HepG2 (cell line): ENCODE data around the gene MYEOV. TPM values are rescaled to one million over a fixed set of nuclear protein-coding genes. Genes with fewer than 3 reads are reported as not detected.

Source experiments
- BRCA1 ChIP-seq: sonication (generic); formaldehyde crosslinking; IDR thresholded peaks from 2 replicates; pipeline ENCODE4 v1.4.0; 2020; ENCODE audit warnings: missing genetic modification reagents
- CENPX ChIP-seq: sonication (generic); formaldehyde crosslinking; IDR thresholded peaks from 2 replicates; pipeline ENCODE4 v1.9.0; 2021; ENCODE audit warnings: mild to moderate bottlenecking, missing genetic modification reagents, moderate library complexity
- HDAC6 ChIP-seq: fragments of 200-600 bp; sonication (generic); IDR thresholded peaks from 2 replicates; pipeline ENCODE4 v1.7.0; 2017; ENCODE audit warnings: mild to moderate bottlenecking, antibody characterized with exemption, low read length, low read depth
- PHF8 ChIP-seq: sonication (generic); formaldehyde crosslinking; IDR thresholded peaks from 2 replicates; pipeline ENCODE4 v1.5.0; 2020; ENCODE audit warnings: missing genetic modification reagents
- ZNF296 ChIP-seq: sonication (generic); formaldehyde crosslinking; conservative IDR thresholded peaks from 2 replicates; pipeline ENCODE4 v1.5.0; 2020; ENCODE audit warnings: mild to moderate bottlenecking, missing genetic modification reagents
- ZNF510 ChIP-seq: sonication (generic); formaldehyde crosslinking; IDR thresholded peaks from 2 replicates; pipeline ENCODE4 v1.4.0; 2020; ENCODE audit warnings: low read depth, mild to moderate bottlenecking, missing genetic modification reagents
- polyA plus RNA-seq, 8 experiments: library from polyadenylated mRNA; depleted of rRNA in 3 of 8; stranded (reverse) in 7 of 8; unstranded in 1 of 8; fragments of >200 nt; fragmentation: Illumina TruSeq in 4 of 8; extraction: Trizol in 4 of 8; gene quantifications; 2 replicates each; pipeline versions ENCODE4 v1.2.1 to v1.2.3, GENCODE V29; 2011 to 2016; ENCODE audit warnings: low read depth in 4 of 8, missing spikeins in 1 of 8, mixed read lengths in 1 of 8; ENCODE audit not compliant: insufficient read depth in 1 of 8
- total RNA-seq, 5 experiments: library from RNA; depleted of rRNA; stranded (reverse); fragments of >200 nt; fragmentation: Illumina TruSeq; extraction: Trizol; gene quantifications; 2 replicates each; pipeline ENCODE4 v1.2.3, GENCODE V29; 2016; ENCODE audit warnings: low read depth in 1 of 5
- TF ChIP-seq, protein P1 (sequence below): sonication (generic); formaldehyde crosslinking; IDR thresholded peaks from 2 replicates; pipeline ENCODE4 v1.5.0; 2020; ENCODE audit warnings: mild to moderate bottlenecking, missing genetic modification reagents, moderate library complexity
- TF ChIP-seq, protein P2 (sequence below): sonication (generic); formaldehyde crosslinking; IDR thresholded peaks from 2 replicates; pipeline ENCODE4 v1.4.0; 2020; ENCODE audit warnings: missing genetic modification reagents
- TF ChIP-seq, protein P3 (sequence below): sonication (generic); formaldehyde crosslinking; IDR thresholded peaks from 2 replicates; pipeline ENCODE4 v1.4.0; 2020; ENCODE audit warnings: missing genetic modification reagents
- TF ChIP-seq, protein P4 (sequence below): sonication (generic); formaldehyde crosslinking; IDR thresholded peaks from 2 replicates; pipeline ENCODE4 v1.4.0; 2020; ENCODE audit warnings: missing genetic modification reagents, mild to moderate bottlenecking, borderline replicate concordance

MYEOV gene
- total and polyA plus RNA-seq, 2 of the 13 experiments (the other 11 are each of a cell fraction or from before 2014, with no cell fraction given): 0.33 to 1.8 TPM

DNA sequence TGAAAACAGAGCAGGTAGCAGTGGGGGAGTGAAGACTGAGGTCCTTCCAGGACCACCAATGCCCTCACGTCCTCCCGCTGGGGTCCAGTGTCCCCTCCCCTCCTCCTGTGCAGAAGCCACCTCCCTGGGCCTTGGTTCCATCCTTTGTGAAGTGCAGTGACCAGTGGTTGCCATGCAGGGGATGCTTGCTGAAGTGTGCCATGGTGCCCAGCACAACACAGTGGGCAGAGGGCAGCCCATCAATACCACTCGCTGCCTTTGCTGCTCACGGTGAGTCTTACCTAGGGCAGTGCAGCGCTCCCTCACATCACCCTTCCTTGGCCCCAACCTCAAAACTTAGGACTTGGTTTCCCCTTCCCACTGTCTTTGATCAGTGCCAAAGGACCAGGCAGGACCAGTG lies 12.9 kb downstream of the MYEOV start (continued):
- TF ChIP-seq HDAC6: no peak
- no peak for TF ChIP-seq ZNF296 (CRISPR knock-in tag)
- TF ChIP-seq, protein P1, sequence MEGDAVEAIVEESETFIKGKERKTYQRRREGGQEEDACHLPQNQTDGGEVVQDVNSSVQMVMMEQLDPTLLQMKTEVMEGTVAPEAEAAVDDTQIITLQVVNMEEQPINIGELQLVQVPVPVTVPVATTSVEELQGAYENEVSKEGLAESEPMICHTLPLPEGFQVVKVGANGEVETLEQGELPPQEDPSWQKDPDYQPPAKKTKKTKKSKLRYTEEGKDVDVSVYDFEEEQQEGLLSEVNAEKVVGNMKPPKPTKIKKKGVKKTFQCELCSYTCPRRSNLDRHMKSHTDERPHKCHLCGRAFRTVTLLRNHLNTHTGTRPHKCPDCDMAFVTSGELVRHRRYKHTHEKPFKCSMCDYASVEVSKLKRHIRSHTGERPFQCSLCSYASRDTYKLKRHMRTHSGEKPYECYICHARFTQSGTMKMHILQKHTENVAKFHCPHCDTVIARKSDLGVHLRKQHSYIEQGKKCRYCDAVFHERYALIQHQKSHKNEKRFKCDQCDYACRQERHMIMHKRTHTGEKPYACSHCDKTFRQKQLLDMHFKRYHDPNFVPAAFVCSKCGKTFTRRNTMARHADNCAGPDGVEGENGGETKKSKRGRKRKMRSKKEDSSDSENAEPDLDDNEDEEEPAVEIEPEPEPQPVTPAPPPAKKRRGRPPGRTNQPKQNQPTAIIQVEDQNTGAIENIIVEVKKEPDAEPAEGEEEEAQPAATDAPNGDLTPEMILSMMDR (CRISPR knock-in tag): no peak
- TF ChIP-seq BRCA1: no peak
- TF ChIP-seq ZNF510 (CRISPR knock-in tag): no peak
- TF ChIP-seq, protein P2, sequence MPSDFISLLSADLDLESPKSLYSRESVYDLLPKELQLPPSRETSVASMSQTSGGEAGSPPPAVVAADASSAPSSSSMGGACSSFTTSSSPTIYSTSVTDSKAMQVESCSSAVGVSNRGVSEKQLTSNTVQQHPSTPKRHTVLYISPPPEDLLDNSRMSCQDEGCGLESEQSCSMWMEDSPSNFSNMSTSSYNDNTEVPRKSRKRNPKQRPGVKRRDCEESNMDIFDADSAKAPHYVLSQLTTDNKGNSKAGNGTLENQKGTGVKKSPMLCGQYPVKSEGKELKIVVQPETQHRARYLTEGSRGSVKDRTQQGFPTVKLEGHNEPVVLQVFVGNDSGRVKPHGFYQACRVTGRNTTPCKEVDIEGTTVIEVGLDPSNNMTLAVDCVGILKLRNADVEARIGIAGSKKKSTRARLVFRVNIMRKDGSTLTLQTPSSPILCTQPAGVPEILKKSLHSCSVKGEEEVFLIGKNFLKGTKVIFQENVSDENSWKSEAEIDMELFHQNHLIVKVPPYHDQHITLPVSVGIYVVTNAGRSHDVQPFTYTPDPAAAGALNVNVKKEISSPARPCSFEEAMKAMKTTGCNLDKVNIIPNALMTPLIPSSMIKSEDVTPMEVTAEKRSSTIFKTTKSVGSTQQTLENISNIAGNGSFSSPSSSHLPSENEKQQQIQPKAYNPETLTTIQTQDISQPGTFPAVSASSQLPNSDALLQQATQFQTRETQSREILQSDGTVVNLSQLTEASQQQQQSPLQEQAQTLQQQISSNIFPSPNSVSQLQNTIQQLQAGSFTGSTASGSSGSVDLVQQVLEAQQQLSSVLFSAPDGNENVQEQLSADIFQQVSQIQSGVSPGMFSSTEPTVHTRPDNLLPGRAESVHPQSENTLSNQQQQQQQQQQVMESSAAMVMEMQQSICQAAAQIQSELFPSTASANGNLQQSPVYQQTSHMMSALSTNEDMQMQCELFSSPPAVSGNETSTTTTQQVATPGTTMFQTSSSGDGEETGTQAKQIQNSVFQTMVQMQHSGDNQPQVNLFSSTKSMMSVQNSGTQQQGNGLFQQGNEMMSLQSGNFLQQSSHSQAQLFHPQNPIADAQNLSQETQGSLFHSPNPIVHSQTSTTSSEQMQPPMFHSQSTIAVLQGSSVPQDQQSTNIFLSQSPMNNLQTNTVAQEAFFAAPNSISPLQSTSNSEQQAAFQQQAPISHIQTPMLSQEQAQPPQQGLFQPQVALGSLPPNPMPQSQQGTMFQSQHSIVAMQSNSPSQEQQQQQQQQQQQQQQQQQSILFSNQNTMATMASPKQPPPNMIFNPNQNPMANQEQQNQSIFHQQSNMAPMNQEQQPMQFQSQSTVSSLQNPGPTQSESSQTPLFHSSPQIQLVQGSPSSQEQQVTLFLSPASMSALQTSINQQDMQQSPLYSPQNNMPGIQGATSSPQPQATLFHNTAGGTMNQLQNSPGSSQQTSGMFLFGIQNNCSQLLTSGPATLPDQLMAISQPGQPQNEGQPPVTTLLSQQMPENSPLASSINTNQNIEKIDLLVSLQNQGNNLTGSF: no peak
- TF ChIP-seq, protein P3, sequence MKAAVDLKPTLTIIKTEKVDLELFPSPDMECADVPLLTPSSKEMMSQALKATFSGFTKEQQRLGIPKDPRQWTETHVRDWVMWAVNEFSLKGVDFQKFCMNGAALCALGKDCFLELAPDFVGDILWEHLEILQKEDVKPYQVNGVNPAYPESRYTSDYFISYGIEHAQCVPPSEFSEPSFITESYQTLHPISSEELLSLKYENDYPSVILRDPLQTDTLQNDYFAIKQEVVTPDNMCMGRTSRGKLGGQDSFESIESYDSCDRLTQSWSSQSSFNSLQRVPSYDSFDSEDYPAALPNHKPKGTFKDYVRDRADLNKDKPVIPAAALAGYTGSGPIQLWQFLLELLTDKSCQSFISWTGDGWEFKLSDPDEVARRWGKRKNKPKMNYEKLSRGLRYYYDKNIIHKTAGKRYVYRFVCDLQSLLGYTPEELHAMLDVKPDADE (CRISPR knock-in tag): no peak
- no peak for TF ChIP-seq PHF8 (CRISPR knock-in tag)
- TF ChIP-seq CENPX: no peak
- TF ChIP-seq, protein P4, sequence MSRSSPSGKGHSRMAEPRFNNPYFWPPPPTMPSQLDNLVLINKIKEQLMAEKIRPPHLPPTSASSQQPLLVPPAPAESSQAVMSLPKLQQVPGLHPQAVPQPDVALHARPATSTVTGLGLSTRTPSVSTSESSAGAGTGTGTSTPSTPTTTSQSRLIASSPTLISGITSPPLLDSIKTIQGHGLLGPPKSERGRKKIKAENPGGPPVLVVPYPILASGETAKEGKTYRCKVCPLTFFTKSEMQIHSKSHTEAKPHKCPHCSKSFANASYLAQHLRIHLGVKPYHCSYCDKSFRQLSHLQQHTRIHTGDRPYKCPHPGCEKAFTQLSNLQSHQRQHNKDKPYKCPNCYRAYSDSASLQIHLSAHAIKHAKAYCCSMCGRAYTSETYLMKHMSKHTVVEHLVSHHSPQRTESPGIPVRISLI (CRISPR knock-in tag): no peak
